HS-27A (cell line): ENCODE results near the gene MEAF6.

ENCODE experiments used
- DNase-seq: peaks from one replicate; pipeline ENCODE4 v3.0.0-alpha.2; 2012; ENCODE audit warnings: low read depth, missing footprints

MEAF6 gene

DNA sequence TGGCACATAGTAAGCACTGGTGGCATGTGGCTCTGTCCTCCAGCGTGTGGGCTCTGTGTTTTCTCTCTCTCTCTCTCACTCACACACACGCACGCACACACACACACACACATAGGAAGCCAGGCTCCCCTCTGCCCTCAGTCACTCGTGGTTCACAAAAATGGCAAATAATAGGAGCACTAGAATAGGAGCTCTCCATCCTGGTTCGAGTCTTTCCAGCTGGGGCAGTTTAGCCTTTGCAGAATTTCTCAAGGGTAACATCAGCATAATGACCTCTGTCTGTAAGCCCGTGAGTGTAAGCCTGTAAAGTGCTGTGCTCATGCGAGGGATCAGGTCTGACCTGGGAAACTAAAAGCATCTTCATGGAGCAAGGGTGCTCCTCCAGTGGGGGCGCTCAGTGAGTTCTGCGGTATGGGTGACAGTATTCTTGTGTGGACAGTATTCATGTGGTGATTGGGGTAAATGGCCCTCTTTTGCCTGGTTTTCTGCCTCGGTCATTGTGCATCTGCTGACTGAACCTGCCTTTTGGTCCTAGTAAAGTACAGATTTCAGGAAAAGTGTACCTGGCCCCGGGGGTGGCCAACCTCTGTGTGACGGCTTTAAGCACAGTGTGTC, 41.0 kb downstream of the MEAF6 start:
- no peak for DNase-seq

DNA sequence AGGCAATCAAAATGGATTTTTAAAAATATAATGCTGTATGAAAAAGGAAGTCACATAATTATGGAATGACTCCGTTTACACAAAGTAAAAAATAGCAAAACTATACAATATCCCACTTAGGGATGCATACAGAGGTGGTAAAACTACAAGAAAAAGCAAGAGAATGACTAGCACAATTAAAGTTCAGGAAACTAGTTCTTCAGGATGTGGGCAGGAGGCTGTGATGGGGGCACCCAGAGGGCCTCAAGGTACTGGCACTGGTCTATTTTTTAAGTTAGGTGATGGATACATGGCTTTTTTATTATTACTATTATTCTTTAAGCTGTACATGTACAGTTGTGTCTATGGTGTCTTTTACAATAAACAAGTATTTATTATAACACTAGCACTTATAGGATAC, 41.6 kb downstream of the MEAF6 start:
- no peak for DNase-seq

DNA sequence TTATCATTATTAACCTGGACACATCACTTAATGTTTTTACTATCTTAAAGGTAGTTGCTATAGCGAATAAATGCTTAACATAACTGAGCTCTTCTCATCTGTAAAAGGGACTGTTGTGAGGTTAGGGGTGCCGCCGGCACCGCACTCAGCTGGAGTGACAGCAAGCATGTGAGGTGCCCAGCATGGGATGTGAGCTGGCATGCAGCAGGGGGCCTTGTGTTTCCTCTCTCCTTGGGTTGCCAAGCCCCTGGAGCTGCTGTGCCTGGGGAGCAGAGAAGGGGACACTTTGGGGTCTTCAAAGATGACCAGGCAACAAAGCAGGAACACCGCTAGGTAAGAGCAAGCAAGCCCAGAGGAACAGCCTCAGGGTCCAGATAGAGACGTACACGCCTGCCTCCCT, 42.3 kb downstream of the MEAF6 start:
- DNase-seq = no peak

DNA sequence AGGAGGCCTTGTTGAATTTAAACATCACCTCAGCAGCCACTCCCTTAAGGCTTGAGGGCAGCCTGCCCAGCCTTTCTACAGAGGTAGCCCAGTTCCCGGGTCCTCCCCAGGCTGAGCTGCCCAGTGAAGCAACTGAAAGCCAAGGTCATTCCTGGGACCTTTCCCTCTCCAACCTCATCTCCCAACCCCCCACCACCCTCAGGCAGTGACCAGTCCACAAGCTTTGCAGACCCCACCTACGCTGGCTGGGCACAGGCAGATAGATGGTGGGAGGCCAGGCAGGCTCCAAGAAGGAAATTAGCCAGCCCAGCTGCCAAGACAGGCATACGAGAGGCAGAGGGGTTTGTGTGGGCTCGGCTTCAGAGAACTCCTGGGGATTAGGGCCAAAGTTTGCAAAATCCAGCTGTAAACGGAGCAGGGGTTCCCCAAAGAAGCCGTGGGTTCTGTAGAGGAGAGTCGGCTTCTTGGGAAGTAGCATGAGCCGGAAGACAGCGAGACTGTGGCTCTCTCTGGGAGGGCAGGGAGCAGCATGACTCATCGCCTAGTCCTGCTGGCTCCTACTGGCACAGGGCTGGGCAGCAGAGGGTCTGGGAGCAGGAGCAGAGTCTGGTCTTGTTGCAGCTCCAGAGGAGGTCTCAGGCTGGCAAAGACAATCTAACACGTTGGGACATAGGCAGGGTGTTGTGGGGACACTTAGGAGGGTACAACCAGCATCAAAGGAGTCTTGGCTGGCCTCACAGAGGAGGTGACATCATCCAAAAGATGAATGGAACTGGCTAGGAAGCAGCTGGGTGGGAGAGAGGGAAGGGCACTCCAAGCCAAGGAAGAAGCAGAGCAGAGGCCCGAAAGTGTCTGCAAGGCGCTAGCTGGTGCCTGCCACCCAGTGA, 43.0 kb downstream of the MEAF6 start:
- peak; percentile 90 for DNase-seq

DNA sequence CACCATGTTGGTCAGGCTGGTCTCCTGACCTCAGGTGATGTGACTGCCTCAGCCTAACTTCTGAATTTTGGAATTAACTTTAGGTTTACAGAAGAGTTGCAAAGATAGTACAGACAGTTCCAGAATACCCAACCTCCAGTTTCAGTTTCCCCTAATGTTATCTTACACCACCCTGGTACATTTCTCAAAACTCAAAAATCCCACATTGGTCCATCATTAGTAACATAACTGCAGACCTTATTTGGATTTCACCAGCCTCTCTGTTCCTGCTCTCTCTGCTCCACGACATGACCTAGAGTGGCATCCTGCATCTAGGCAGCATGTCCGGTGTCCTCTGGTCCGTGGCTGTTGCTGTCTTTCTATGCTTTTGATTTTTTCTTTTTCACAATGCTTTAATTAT, 45.2 kb downstream of the MEAF6 start:
- DNase-seq = no peak

DNA sequence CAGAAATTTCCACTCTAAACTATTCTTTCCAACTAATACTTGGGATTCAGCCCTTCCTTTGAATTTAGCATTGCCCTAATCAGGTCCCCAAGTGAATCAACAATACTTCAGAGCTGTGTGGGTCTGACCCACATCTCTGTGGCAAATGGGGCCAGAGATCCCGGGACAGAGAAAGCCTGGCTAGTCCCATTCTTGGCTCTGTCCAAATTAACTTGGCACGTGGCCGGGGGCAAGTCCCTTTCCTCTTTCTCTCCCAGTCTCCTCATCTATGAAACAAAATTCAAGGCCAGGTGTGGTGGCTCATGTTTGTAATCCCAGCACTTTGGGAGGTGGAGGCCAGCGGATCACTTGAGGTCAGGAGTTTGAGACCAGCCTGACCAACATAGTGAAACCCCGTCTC, 46.5 kb downstream of the MEAF6 start:
- DNase-seq = no peak

DNA sequence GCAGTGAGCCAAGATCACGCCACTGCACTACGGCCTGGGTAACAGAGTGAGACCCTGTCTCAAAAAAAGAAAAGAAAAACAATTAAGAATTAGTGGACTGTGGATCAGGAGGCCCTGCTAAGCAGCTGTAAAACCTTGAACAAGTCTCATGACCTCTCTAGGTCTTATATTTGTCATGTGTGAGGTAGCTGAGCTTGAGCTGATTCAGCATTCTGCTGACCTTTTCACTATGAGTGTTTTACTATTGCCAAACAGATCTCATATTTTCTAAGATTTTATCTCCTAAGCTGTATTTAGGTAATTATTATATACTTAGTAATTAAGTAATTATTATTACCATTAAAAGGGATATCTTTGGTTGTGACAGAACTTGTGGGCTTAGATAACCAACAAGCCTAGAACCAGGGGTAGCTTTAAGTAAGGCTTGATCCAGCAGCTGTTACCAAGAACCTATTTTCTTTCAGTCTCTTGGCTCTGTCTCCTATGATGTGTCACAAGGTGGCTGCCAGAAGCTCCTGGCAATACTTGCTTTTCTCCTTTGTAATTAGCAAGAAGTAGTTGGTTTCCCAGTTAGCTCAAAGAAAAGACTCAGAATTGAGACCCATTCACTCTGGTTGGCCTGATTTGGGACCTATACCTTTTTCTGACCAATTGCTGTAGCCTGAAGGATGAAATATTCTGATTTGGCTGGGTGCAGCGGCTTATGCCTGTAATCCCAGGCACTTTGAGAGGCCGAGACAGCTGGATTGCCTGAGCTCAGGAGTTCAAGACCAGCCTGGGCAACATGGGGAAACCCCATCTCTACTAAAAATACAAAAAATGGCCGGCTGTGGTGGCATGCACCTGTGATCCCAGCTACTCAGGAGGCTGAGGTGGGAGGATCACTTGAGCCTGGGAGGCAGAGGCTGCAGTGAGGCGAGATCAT, 48.7 kb downstream of the MEAF6 start:
- no peak for DNase-seq

DNA sequence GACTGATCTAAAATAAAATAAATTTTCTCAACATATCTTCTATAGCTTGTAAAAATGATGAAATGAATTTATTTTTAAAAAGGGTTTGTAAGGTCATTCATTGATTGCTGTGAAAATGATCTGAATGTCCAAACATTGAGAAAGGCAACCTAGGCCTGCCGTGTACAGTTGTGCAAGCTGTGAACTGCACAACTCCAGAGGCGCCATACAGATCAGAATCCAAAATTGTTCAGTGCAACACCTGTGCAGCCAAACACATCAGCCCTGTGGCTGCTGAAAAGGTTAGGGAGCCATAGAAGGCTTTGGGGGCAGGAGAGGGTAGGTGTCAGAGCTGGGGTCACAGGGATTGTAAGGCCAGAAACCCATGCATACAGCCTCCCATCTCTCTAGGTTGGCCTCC, 50.1 kb downstream of the MEAF6 start:
- DNase-seq = no peak

DNA sequence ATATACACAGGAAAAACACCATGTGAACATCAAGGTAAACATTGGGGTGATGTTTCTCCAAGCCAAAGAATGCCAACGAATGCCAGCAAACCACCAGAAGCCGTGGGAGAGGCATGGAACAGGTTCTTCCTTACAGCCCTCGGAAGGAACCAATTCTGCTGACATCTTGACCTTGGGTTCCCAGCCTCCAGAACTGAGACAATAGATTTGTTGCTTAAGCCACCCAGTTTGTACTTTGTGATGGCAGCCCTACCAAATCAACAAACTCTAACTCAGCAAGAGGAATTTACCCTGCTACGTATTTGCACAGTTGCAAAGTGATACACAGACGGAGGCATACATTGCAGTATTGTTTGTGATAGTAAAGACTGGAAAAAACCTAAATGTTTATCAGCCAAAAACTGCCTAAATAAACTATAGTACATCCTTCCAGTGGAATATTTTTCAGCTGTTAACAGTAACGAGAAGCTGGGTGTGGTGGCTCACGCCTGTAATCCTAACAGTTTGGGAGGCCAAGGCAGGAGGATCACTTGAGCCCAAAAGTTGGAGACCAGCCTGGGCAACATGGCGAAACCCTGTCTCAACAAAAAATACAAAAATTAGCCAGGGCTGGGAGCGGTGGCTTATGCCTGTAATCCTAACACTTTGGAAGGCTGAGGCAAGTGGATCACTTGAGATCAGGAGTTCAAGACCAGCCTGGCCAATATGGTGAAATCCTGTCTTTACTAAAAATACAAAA, 52.7 kb downstream of the MEAF6 start:
- no peak for DNase-seq

DNA sequence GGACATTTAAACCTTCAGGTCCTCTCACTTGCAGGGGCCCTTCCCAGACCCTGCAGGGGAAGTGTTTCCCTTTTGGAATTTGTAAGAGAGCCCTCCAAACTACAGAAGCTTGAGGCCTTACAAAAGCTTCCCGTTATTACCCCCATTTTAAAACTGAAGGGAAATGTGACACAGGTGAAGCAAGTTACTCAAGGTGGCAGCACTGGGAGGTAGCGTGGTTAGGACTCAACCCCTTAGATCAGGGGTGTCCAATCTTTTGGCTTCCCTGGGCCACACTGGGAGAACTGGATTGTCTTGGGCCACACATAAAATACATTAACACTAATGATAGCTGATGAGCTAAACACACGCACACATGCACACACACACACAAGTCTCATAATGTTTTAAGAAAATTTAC, 56.0 kb downstream of the MEAF6 start:
- DNase-seq = no peak

DNA sequence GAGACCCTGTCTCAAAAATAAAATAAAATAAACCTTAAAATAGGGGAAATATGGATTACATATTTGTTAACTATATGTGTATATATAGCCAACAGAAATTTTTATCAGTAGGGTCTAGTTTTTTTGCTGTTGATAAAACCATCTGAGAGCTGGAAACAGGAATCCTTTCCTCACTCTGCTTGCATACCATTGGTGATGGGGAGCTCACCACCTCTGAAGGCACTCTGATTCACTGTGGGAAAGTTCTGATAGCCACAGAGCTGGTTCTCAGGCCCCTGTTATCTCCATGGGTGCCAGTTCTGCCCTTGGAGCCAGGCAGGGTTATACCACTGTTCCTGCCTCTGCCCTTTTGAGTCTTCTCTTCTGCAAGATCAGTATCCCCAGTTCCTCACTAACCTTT, 58.0 kb downstream of the MEAF6 start:
- DNase-seq = no peak

DNA sequence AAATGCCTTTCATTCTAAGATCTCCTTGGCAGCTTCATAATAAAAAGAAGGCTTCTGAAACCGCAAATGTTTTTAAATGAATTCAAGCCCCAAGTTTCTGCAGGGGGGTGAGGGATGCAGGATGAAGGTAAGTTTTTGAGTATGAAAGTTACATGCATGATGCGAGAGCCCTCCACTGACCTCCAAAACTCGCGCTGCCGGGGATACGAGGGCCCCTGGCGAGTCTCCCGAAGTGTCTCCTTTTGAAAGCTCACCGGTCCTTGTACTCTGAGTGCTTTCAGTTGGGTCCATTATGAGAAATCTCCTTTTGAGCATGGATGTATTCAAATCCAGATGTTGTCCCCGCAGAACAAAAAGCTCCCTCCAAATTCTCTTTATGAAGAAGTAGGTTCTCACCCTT, 59.0 kb downstream of the MEAF6 start:
- DNase-seq = no peak

DNA sequence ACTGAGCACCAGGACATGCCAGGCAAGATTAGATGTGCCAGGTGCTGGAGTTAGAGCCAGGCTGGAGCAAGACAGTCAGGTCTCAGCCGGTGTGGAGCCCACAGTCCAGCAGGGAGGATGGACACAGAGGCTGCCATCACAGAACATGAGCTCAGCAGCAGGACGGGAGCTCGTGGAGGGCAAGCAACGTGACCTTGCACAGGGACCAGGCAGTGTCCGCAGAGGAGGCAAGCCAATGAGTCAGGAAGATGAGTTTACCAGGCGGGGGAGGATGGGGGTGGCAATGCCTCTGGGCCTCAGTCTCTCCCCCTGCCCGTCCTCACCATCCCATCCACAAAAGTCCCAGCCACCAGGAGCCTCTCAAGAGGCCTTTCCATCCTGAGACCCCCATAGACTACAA, 60.9 kb downstream of the MEAF6 start:
- DNase-seq = no peak

DNA sequence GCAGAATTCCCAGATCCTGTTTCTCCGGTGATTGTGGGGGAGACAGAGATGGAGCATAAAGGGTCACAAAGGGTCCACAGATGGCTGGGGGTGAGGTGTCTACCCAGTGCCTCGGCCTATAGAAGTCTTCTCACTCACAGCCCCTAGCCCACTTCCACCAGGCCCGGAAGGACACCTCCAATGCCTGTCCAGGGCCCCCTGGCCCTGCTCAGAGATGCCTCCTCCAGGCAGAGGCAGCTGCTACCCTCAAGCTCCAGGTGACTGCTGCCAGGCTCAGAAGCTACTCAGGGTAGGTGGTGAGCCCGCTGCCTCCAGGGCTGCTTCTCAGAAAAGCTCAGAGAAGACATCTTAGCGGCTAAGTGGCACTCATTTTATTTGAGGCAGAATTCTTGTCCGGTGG, 62.1 kb downstream of the MEAF6 start:
- DNase-seq = no peak

DNA sequence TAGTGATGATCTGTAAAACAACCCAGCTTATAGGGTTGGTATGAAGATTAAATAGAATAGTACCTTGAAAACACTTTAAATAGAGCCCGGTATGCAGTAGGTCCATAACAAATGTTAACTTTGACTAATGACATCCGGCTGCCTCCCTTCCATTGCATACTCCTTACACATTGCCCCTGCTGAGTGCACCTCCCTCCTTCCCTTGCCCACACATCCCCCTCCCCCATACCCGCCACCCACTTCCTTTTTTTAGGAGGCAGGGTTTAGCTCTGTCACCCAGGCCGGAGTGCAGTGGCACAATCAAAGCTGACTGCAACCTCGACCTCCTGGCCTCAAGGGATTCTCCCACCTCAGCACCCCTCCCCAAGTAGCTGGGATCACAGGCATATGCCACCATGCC, 64.6 kb downstream of the MEAF6 start:
- no peak for DNase-seq

DNA sequence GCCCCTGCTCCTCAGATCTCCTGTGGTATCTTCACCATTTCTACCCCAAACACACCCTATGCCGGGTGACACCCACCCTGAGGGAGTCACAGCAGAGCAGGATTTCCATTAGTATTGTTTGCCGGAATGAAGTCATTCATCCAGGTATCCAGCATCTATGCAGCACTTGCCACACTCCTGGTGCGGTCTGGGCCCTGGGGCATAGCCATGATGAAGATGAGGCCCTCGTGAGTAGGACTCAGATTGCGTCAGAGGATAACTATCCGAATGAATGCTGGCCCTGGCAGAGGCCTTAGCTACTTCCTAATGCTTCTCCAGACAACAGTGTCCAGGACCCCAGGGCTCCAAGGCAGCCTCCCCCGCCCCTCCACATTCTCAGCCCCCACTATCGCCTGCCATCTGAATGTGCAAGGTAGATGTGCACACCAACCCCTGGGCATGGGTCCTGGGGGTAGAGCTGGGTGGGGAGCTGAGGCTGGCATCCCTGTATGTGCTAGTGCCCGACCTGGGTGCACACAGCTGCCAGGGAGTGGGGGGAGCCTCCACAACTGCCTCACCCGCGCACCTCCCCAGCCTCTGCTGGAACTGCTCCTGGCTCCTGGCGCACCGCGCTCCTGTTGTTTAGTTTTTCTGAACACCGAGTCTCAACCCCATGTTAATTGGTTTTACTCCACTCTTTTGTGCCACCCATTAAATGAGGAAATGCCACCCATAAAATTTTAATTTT, 65.7 kb downstream of the MEAF6 start:
- no peak for DNase-seq

DNA sequence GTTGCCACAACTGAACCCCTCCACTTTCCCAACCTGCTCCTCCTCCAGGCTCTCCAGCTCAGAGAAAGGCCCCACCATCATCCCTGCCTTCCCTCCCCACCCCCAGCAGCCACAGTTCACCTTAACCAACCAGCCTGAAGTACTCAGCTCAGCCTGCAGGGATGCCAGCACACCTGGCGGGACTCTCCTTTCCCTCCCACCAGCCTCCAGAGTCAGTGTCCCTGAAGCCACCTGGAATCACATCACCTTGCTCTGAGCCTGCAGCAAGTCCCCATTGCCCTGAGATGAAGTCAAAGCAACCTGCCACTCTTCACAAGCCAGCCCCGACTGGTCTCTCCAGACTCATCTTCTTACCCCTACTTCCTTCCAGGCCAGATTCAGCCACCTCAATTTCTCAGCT, 66.4 kb downstream of the MEAF6 start:
- DNase-seq = no peak

DNA sequence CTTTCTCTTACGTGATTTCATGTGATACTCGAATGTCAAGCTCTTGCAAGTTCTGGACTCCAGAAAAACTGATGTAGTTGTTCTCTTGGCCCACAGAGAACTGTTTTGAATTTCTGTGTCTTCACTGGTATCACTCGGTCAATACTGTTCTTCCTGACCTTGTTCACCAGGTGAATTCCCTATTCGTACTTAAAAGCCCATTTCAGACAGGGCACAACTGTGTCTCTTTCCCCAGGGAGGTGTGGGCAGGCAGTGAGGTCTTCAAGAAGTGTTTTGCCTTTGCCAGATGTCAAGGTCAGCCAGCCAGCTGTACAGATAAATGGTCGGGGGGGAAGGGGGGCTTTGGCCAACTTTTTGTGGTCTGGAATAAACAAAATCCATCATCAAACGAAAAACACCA, 67.7 kb downstream of the MEAF6 start:
- no peak for DNase-seq

DNA sequence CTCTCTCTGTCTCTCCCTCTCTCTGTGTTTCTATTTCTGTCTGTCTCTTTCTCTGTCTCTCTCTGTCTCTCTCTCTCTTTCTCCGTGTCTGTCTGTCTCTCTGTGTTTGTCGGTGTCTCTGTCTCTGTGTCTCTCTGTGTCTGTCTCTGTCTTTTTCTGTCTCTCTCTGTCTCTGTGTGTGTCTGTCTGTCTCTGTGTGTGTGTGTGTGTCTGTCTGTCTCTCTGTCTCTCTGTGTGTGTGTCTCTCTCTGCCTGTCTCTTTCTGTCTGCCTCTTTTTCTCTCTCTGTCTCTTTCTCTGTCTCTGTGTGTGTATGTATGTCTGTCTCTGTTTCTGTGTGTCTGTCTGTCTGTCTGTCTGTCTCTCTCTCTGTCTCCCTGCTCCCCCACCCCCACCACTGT, 71.9 kb downstream of the MEAF6 start:
- DNase-seq = no peak
